ENCODE data around the gene MAN1C1. TPM values are rescaled to one million over a fixed set of nuclear protein-coding genes. Genes with fewer than 3 reads are reported as not detected.

The MAN1C1 gene
- total and polyA plus RNA-seq, 9 of the 15 experiments (the other 6 are each of a cell fraction or from before 2014, with no cell fraction given): 0.04 to 0.44 (median 0.10) TPM; not detected in 3

GRCh38 chr1:25771221-25772114 is 154.9 kb downstream of the MAN1C1 start (continued):
- TF ChIP-seq, protein P1, sequence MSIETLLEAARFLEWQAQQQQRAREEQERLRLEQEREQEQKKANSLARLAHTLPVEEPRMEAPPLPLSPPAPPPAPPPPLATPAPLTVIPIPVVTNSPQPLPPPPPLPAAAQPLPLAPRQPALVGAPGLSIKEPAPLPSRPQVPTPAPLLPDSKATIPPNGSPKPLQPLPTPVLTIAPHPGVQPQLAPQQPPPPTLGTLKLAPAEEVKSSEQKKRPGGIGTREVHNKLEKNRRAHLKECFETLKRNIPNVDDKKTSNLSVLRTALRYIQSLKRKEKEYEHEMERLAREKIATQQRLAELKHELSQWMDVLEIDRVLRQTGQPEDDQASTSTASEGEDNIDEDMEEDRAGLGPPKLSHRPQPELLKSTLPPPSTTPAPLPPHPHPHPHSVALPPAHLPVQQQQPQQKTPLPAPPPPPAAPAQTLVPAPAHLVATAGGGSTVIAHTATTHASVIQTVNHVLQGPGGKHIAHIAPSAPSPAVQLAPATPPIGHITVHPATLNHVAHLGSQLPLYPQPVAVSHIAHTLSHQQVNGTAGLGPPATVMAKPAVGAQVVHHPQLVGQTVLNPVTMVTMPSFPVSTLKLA (conservative IDR thresholded peaks at IDR 0.05): no peak
- TF ChIP-seq ZNF175 (CRISPR knock-in tag; IDR thresholded peaks at IDR 0.05; ENCODE audit: low read depth) (0 out of 2 replicates have a peak, but pooled peaks have one; percentile 6), BDP1 (IDR thresholded peaks at IDR 0.05; ENCODE audit: insufficient read depth, insufficient read length) (no peak), TAF7 (tag; IDR thresholded peaks at IDR 0.05) (no peak), SP1 (CRISPR knock-in tag; IDR thresholded peaks at IDR 0.05) (no peak), RBM15 (IDR thresholded peaks at IDR 0.05; ENCODE audit: insufficient read depth, low read length) (no peak), SP2 (IDR thresholded peaks at IDR 0.05; ENCODE audit: extremely low read depth, low read depth, low read length, poor library complexity, severe bottlenecking) (no peak), MCM5 (IDR thresholded peaks at IDR 0.05; ENCODE audit: low read depth) (no peak), ZNF324 (CRISPR knock-in tag; IDR thresholded peaks at IDR 0.05) (no peak), BRCA1 (IDR thresholded peaks at IDR 0.05) (no peak), BRCA1 (CRISPR knock-in tag; IDR thresholded peaks at IDR 0.05) (no peak), SAP30 (IDR thresholded peaks at IDR 0.05; ENCODE audit: borderline replicate concordance, insufficient read depth, low read depth, low read length, poor library complexity, severe bottlenecking) (no peak), PTBP1 (IDR thresholded peaks at IDR 0.05; ENCODE audit: low read depth, low read length) (no peak), ZNF146 (CRISPR knock-in tag; IDR thresholded peaks at IDR 0.05; ENCODE audit: unreplicated experiment) (no peak), IRF2 (CRISPR knock-in tag; IDR thresholded peaks at IDR 0.05) (no peak), CREM (IDR thresholded peaks at IDR 0.05; ENCODE audit: low read depth) (no peak), CBFB (CRISPR knock-in tag; IDR thresholded peaks at IDR 0.05) (no peak), ZNF347 (CRISPR knock-in tag; IDR thresholded peaks at IDR 0.05; ENCODE audit: low read depth) (no peak), SAFB (IDR thresholded peaks at IDR 0.05; ENCODE audit: borderline replicate concordance, low read depth, low read length) (no peak), ARNT (IDR thresholded peaks at IDR 0.05) (no peak), IFI16 (CRISPR knock-in tag; IDR thresholded peaks at IDR 0.05) (no peak), HDAC1 (IDR thresholded peaks at IDR 0.05) (no peak)
- TF ChIP-seq, protein P2, sequence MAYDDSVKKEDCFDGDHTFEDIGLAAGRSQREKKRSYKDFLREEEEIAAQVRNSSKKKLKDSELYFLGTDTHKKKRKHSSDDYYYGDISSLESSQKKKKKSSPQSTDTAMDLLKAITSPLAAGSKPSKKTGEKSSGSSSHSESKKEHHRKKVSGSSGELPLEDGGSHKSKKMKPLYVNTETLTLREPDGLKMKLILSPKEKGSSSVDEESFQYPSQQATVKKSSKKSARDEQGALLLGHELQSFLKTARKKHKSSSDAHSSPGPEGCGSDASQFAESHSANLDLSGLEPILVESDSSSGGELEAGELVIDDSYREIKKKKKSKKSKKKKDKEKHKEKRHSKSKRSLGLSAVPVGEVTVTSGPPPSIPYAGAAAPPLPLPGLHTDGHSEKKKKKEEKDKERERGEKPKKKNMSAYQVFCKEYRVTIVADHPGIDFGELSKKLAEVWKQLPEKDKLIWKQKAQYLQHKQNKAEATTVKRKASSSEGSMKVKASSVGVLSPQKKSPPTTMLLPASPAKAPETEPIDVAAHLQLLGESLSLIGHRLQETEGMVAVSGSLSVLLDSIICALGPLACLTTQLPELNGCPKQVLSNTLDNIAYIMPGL (CRISPR knock-in tag; IDR thresholded peaks at IDR 0.05): no peak
- TF ChIP-seq, protein P3, sequence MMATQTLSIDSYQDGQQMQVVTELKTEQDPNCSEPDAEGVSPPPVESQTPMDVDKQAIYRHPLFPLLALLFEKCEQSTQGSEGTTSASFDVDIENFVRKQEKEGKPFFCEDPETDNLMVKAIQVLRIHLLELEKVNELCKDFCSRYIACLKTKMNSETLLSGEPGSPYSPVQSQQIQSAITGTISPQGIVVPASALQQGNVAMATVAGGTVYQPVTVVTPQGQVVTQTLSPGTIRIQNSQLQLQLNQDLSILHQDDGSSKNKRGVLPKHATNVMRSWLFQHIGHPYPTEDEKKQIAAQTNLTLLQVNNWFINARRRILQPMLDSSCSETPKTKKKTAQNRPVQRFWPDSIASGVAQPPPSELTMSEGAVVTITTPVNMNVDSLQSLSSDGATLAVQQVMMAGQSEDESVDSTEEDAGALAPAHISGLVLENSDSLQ (IDR thresholded peaks at IDR 0.05): peak; percentile 92
